Aorta (tissue), 5 donors: ENCODE results near the gene ZFYVE9. TPM values are rescaled to one million over a fixed set of nuclear protein-coding genes. Genes with fewer than 3 reads are reported as not detected.
"Not testable (repeated sequence)": the region's sequence is repeated elsewhere in the genome, so short reads cannot be mapped to it uniquely, and the experiment has no call there.

ENCODE experiments used
- ATAC-seq: fragments of 200-7000 bp; cut with Tn5 transposase; one replicate; pipeline ENCODE4 v1.9.1; 2022; ENCODE audit warnings: moderate library complexity; ENCODE audit not compliant: low FRiP score
- DNase-seq, 2 donors: peaks; one replicate each; pipeline ENCODE4 v3.0.0-alpha.2; 2020
- H3K27ac ChIP-seq, 2 donors: one replicate each; pipeline ENCODE4 v1.5.1; 2013; ENCODE audit warnings: low read length in 2 of 2, mild to moderate bottlenecking in 2 of 2, moderate library complexity in 2 of 2, control low read depth in 1 of 2, inconsistent platforms in 1 of 2, low read depth in 1 of 2
- H3K27me3 ChIP-seq, 2 donors: one replicate each; pipeline ENCODE4 v1.6.1; 2013; ENCODE audit warnings: control low read depth in 1 of 2, low read length in 1 of 2, mild to moderate bottlenecking in 1 of 2, moderate library complexity in 1 of 2; ENCODE audit not compliant: insufficient read depth in 2 of 2, control insufficient read depth in 1 of 2
- H3K36me3 ChIP-seq, 2 donors: one replicate each; pipeline ENCODE4 v1.6.1; 2013; ENCODE audit warnings: control low read depth in 1 of 2, low read length in 1 of 2, mild to moderate bottlenecking in 1 of 2; ENCODE audit not compliant: insufficient read depth in 2 of 2, control insufficient read depth in 1 of 2
- H3K4me1 ChIP-seq, 2 donors: one replicate each; pipeline ENCODE4 v1.6.1; 2013; ENCODE audit warnings: low read length in 2 of 2, control low read depth in 1 of 2, mild to moderate bottlenecking in 1 of 2, moderate library complexity in 1 of 2; ENCODE audit not compliant: insufficient read depth in 2 of 2, control insufficient read depth in 1 of 2
- H3K4me3 ChIP-seq, 2 donors: one replicate each; pipeline ENCODE4 v1.5.1; 2013; ENCODE audit warnings: low read length in 2 of 2, control low read depth in 1 of 2, mild to moderate bottlenecking in 1 of 2
- H3K9me3 ChIP-seq: one replicate; pipeline ENCODE4 v1.6.1; 2013; ENCODE audit warnings: mild to moderate bottlenecking, low read length; ENCODE audit not compliant: control insufficient read depth
- WGBS, 2 donors: extraction: QIAGEN DNeasy Blood & Tissue Kit; methylation state at CpG; one replicate each; pipeline ENCODE4 v1.1.7; 2013; 5-methylcytosine and 5-hydroxymethylcytosine counted together
- intact Hi-C, 2 donors: fragments of 100-400 bp; cut with DNase I; formaldehyde crosslinking; loops; one replicate each; pipeline versions ENCODE4 v1.14.2 to v1.15.0; 2022
- polyA plus RNA-seq, 2 donors: library from polyadenylated mRNA; stranded (reverse); fragments of 200-250 nt; gene quantifications; one replicate each; pipeline ENCODE4 v1.2.3, GENCODE V29; 2013
- total RNA-seq, 2 donors: library from RNA; stranded (reverse); fragmentation: NEBNext Ultra II Directional; extraction: Animal tissue kit (Norgen Biotek cat#: 25700); gene quantifications; one replicate each; pipeline ENCODE4 v1.2.1, GENCODE V29; 2021
- donor health status: healthy with polysubstance abuse.
- donor health status: Bipolar disorder and iron deficiency.
- donor health status: DM: no; HTN: no; CAD: no.
- donor health status: DM: no; HTN: no; CAD: no.
- donor health status: DM: yes; HTN: yes; CAD: no.

Gene ZFYVE9
- total and polyA plus RNA-seq, 4 donors, result 6.6 to 28.8 (median 13.9) TPM

GRCh38 chr1:52192436-52192835 lies 50.5 kb downstream of the ZFYVE9 start:
- 94 to 100% methylated on average over 1 of the region's 1 CpG for whole genome bisulfite sequencing, 2 donors
- no peaks in the 10 kb centered on the region for H3K36me3 ChIP-seq

GRCh38 chr1:52193985-52194384 lies 52.1 kb downstream of the ZFYVE9 start:
- no peak for ATAC-seq
- H3K36me3 ChIP-seq, result no peaks in the 10 kb centered on the region
- intact Hi-C loops, result no loop called here
- no peaks in the 10 kb centered on the region for H3K27me3 ChIP-seq
- H3K9me3 ChIP-seq, result no peaks in the 10 kb centered on the region
- no peak for DNase-seq
- WGBS, 2 donors, result 75 to 78% methylated on average over 7 of the region's 7 CpGs
- H3K4me1 ChIP-seq, result peaks cover 0 to 7% of the 10 kb centered on the region in 2 donors
- no peak overlapping the region for H3K27ac ChIP-seq
- H3K4me3 ChIP-seq, result no peak overlapping the region

More at GRCh38 chr1:52192436-52192835, 50.5 kb downstream of the ZFYVE9 start:
- intact Hi-C loops, result no loop called here
- Histone ChIP-seq H3K4me1 (peaks cover 0 to 7% of the 10 kb centered on the region in 2 donors), H3K27ac (no peak overlapping the region), H3K4me3 (no peak overlapping the region), H3K27me3 (no peaks in the 10 kb centered on the region), H3K9me3 (no peaks in the 10 kb centered on the region)
- ATAC-seq, result no peak
- DNase-seq, result no peak

GRCh38 chr1:52195161-52195560 lies 53.3 kb downstream of the ZFYVE9 start:
- WGBS, 2 donors, result 58 to 60% methylated on average over 1 of the region's 1 CpG
- peaks cover 0 to 1% of the 10 kb centered on the region in 2 donors for H3K36me3 ChIP-seq
- DNase-seq, result no peak
- no peaks in the 10 kb centered on the region for H3K27me3 ChIP-seq
- H3K9me3 ChIP-seq, result no peaks in the 10 kb centered on the region
- intact Hi-C loops, result no loop called here
- no peak overlapping the region for H3K4me3 ChIP-seq
- H3K4me1 ChIP-seq, result peaks cover 0 to 4% of the 10 kb centered on the region in 2 donors
- H3K27ac ChIP-seq, result no peak overlapping the region
- ATAC-seq, result no peak

GRCh38 chr1:52203935-52204625 lies 62.2 kb downstream of the ZFYVE9 start:
- Histone ChIP-seq H3K4me3 (no peak overlapping the region), H3K4me1 (no peaks in the 10 kb centered on the region), H3K27ac (no peak overlapping the region), H3K27me3 (no peaks in the 10 kb centered on the region), H3K9me3 (no peaks in the 10 kb centered on the region), H3K36me3 (peaks cover 0 to 1% of the 10 kb centered on the region in 2 donors)
- ATAC-seq, result no peak
- DNase-seq, result no peak
- intact Hi-C loops, result no loop called here
- WGBS, 2 donors, result 81 to 82% methylated on average over 7 of the region's 7 CpGs

GRCh38 chr1:52204696-52205095 lies 62.8 kb downstream of the ZFYVE9 start:
- H3K4me1 ChIP-seq, result no peaks in the 10 kb centered on the region
- peaks cover 0 to under 1% of the 10 kb centered on the region in 2 donors for H3K36me3 ChIP-seq
- intact Hi-C loops, result no loop called here
- ATAC-seq, result no peak
- no peak for DNase-seq
- H3K27me3 ChIP-seq, result no peaks in the 10 kb centered on the region
- H3K27ac ChIP-seq, result no peak overlapping the region
- no peaks in the 10 kb centered on the region for H3K9me3 ChIP-seq
- WGBS, 2 donors, result 67 to 81% methylated on average over 5 of the region's 5 CpGs
- H3K4me3 ChIP-seq, result no peak overlapping the region

GRCh38 chr1:52206686-52207085 lies 64.8 kb downstream of the ZFYVE9 start:
- ATAC-seq, H3K27ac ChIP-seq, H3K4me1 ChIP-seq, intact Hi-C loops, H3K4me3 ChIP-seq, H3K36me3 ChIP-seq, DNase-seq, H3K9me3 ChIP-seq, H3K27me3 ChIP-seq: not testable (repeated sequence)
- WGBS, 2 donors, result 90 to 91% methylated on average over 8 of the region's 8 CpGs

GRCh38 chr1:52209429-52209828 lies 67.5 kb downstream of the ZFYVE9 start:
- DNase-seq (no peak), ATAC-seq (no peak)
- Histone ChIP-seq H3K4me3 (no peak overlapping the region), H3K9me3 (no peaks in the 10 kb centered on the region), H3K4me1 (peaks cover 0 to 2% of the 10 kb centered on the region in 2 donors), H3K27me3 (no peaks in the 10 kb centered on the region), H3K27ac (no peak overlapping the region), H3K36me3 (no peaks in the 10 kb centered on the region)
- intact Hi-C loops, result no loop called here
- 90 to 97% methylated on average over 2 of the region's 2 CpGs for WGBS, 2 donors

GRCh38 chr1:52210044-52210443 lies 68.2 kb downstream of the ZFYVE9 start:
- intact Hi-C loops, result no loop called here
- Histone ChIP-seq H3K9me3 (no peaks in the 10 kb centered on the region), H3K36me3 (no peaks in the 10 kb centered on the region), H3K27ac (no peak overlapping the region), H3K27me3 (no peaks in the 10 kb centered on the region), H3K4me1 (peaks cover 0 to 3% of the 10 kb centered on the region in 2 donors), H3K4me3 (no peak overlapping the region)
- no peak for ATAC-seq
- WGBS, 2 donors, result 96 to 98% methylated on average over 3 of the region's 3 CpGs
- DNase-seq, result no peak

GRCh38 chr1:52216907-52217458 lies 75.1 kb downstream of the ZFYVE9 start:
- intact Hi-C loops, result no loop called here

More at GRCh38 chr1:52216907-52217458, 75.1 kb downstream of the ZFYVE9 start:
- 98% methylated on average over 5 of the region's 5 CpGs for WGBS, 2 donors
- H3K27me3 ChIP-seq, result no peaks in the 10 kb centered on the region
- peaks cover 4% of the 10 kb centered on the region for H3K9me3 ChIP-seq
- H3K36me3 ChIP-seq, result peaks cover 0 to 3% of the 10 kb centered on the region in 2 donors
- DNase-seq (no peak), ATAC-seq (no peak)
- no peak overlapping the region for H3K27ac ChIP-seq
- H3K4me1 ChIP-seq, result peaks cover 0 to 3% of the 10 kb centered on the region in 2 donors
- H3K4me3 ChIP-seq, result no peak overlapping the region
